ENCODE data around the gene CEACAM5.
A peak's percentile ranks its signal among the peaks of the same experiment; 100 is the strongest.
"Not testable (repeated sequence)": the region's sequence is repeated elsewhere in the genome, so short reads cannot be mapped to it uniquely, and the experiment has no call there.

CEACAM5 gene

GRCh38 chr19:41700381-41701195 lies 7.8 kb upstream of the CEACAM5 start:
- DNase-seq, result no peak

DNA sequence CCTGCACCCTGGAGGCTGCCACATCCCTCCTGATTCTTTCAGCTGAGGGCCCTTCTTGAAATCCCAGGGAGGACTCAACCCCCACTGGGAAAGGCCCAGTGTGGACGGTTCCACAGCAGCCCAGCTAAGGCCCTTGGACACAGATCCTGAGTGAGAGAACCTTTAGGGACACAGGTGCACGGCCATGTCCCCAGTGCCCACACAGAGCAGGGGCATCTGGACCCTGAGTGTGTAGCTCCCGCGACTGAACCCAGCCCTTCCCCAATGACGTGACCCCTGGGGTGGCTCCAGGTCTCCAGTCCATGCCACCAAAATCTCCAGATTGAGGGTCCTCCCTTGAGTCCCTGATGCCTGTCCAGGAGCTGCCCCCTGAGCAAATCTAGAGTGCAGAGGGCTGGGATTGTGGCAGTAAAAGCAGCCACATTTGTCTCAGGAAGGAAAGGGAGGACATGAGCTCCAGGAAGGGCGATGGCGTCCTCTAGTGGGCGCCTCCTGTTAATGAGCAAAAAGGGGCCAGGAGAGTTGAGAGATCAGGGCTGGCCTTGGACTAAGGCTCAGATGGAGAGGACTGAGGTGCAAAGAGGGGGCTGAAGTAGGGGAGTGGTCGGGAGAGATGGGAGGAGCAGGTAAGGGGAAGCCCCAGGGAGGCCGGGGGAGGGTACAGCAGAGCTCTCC lies 6.9 kb upstream of the CEACAM5 start:
- peak; percentile 52 for DNase-seq

GRCh38 chr19:41702171-41702651 lies 6.2 kb upstream of the CEACAM5 start:
- DNase-seq, result no peak

DNA sequence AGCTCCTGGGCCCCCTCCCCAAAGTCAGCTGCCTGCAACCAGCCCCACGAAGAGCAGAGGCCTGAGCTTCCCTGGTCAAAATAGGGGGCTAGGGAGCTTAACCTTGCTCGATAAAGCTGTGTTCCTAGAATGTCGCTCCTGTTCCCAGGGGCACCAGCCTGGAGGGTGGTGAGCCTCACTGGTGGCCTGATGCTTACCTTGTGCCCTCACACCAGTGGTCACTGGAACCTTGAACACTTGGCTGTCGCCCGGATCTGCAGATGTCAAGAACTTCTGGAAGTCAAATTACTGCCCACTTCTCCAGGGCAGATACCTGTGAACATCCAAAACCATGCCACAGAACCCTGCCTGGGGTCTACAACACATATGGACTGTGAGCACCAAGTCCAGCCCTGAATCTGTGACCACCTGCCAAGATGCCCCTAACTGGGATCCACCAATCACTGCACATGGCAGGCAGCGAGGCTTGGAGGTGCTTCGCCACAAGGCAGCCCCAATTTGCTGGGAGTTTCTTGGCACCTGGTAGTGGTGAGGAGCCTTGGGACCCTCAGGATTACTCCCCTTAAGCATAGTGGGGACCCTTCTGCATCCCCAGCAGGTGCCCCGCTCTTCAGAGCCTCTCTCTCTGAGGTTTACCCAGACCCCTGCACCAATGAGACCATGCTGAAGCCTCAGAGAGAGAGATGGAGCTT lies 4.7 kb upstream of the CEACAM5 start:
- DNase-seq, result no peak

DNA sequence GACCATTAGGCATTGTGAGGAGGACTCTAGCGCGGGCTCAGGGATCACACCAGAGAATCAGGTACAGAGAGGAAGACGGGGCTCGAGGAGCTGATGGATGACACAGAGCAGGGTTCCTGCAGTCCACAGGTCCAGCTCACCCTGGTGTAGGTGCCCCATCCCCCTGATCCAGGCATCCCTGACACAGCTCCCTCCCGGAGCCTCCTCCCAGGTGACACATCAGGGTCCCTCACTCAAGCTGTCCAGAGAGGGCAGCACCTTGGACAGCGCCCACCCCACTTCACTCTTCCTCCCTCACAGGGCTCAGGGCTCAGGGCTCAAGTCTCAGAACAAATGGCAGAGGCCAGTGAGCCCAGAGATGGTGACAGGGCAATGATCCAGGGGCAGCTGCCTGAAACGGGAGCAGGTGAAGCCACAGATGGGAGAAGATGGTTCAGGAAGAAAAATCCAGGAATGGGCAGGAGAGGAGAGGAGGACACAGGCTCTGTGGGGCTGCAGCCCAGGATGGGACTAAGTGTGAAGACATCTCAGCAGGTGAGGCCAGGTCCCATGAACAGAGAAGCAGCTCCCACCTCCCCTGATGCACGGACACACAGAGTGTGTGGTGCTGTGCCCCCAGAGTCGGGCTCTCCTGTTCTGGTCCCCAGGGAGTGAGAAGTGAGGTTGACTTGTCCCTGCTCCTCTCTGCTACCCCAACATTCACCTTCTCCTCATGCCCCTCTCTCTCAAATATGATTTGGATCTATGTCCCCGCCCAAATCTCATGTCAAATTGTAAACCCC lies 2.8 kb upstream of the CEACAM5 start:
- peak; percentile 64 for DNase-seq

DNA sequence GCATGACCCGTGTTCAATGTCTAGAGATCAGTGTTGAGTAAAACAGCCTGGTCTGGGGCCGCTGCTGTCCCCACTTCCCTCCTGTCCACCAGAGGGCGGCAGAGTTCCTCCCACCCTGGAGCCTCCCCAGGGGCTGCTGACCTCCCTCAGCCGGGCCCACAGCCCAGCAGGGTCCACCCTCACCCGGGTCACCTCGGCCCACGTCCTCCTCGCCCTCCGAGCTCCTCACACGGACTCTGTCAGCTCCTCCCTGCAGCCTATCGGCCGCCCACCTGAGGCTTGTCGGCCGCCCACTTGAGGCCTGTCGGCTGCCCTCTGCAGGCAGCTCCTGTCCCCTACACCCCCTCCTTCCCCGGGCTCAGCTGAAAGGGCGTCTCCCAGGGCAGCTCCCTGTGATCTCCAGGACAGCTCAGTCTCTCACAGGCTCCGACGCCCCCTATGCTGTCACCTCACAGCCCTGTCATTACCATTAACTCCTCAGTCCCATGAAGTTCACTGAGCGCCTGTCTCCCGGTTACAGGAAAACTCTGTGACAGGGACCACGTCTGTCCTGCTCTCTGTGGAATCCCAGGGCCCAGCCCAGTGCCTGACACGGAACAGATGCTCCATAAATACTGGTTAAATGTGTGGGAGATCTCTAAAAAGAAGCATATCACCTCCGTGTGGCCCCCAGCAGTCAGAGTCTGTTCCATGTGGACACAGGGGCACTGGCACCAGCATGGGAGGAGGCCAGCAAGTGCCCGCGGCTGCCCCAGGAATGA lies 1.5 kb upstream of the CEACAM5 start:
- DNase-seq, result peak; percentile 88

DNA sequence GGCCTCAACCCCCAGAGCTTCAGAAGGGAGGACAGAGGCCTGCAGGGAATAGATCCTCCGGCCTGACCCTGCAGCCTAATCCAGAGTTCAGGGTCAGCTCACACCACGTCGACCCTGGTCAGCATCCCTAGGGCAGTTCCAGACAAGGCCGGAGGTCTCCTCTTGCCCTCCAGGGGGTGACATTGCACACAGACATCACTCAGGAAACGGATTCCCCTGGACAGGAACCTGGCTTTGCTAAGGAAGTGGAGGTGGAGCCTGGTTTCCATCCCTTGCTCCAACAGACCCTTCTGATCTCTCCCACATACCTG lies 969 bp upstream of the CEACAM5 start:
- DNase-seq, result peak; percentile 11

GRCh38 chr19:41707871-41708371 lies 505 bp upstream of the CEACAM5 start:
- no peak for DNase-seq

GRCh38 chr19:41709516-41709915 lies 1.1 kb downstream of the CEACAM5 start:
- DNase-seq, result not testable (repeated sequence)

DNA sequence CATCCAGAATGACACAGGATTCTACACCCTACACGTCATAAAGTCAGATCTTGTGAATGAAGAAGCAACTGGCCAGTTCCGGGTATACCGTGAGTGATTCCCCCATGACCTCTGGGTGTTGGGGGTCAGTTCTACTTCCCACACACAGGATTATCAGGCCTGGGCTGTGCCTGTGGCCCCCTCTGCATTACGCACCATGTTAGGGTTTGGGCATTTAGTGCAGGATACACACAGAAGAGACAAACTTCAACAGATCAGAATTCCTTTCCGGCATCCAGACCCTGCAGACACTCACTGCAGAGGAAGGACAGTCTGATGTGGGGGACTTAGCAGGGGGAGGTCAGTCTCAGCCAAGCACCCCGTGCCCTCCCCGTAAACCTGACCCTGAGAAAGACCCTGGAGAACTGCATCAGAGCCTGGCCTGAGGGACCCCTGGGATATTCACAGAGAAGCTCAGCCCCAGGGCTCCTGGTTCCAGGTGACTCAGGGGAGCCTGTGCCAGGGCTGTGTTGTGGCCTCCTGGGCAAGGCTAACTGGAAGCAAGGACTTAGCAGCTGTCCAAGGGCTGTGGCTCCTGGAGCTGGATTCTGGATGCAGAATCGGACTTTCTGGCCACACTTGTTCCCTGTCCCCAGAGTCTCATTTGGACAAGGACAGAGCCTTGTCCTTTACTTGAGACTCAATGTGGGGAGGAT lies 1.7 kb downstream of the CEACAM5 start:
- no peak for DNase-seq

DNA sequence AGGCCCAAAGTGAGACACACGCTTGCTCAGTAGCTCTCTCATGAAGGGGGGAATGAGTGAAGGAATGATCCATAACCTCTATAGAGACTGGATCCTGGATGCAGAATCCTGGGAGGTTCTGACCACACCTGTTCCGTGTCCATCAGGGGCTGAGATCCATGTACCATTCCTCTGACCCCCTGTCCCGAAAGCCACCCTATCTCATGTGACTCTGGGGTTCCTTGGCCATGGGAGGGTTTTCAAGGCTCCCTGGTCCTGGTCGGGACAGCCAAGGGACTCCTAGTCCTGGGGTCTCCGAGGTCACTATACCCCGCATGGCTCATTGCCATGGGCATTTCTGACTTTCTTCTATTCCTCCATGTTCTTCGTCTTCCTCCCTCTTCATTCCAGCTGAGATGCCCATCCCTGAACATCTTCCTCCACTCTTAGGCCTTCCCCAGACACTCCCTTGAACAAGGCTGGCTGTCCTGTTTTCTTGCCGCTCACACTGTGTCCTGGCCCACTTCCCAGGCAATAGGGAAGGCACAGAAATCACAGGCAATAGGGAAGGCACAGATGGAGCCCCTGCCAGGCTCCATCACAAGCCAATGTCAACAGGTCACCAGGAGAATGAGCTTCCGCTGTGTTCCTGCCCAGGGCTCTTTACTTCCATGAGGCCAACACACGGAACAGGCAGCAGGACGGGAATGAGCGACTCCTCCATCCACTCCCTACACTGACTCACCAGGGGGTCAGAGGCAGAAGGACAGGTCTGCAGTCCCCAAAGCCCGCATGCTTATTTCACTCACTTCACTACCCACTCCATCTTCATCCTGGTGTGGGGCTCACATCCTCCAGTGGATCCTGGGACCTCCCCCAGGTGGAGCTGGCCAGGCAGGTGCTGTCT lies 3.2 kb downstream of the CEACAM5 start:
- DNase-seq, result no peak

DNA sequence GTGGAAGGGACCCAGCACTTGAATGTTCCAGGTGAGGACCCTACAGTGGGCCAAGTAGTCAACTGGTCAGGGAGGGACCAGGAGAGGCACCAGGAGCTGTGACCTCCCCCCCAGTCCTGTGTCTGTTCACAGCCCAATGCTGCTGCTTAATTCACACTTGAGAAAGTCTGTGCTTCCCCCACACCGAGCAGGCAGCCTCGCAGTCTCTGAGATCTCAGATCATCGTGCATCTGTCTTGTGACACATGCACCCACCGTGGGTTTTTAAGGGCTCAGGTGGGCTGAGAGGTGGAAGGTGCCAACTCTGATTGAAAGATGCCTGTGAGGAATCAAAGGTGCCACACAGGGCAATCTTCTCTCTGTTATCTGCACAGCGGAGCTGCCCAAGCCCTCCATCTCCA lies 6.2 kb downstream of the CEACAM5 start:
- no peak for DNase-seq

DNA sequence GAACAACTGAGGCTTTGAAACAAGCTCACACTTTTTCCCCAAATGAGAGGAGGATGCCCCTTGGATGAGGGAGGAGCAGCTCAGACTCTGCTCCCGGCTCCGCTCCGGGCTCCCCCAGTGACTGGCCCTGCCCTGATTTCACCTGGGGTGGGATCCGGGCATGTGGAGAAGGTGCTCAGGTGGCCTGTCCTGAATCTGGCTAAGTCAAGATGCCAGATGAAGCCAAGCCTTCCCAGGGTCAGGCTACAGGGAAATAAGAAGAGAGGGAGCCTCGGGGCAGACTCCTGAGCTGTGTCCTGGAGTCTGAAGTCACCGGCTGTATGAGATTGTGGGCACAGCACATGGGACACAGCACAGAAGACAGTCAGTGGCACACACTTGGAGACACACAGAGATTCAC lies 10.3 kb downstream of the CEACAM5 start:
- no peak for DNase-seq

DNA sequence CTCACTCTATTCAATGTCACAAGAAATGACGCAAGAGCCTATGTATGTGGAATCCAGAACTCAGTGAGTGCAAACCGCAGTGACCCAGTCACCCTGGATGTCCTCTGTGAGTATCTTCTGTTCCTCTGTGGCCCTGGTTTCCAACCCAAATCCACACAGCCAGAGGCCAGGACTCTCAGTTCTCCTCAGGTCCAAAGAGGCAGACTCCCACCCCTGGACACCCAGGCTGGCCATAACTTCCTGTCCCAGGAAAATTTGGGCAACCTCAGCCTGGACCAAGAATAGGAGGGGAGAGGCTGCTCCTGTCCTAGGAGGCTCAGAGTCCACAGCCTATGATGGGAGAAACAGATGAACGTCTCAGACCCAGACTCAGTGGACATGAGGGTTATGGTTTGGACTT lies 11.7 kb downstream of the CEACAM5 start:
- no peak for DNase-seq

DNA sequence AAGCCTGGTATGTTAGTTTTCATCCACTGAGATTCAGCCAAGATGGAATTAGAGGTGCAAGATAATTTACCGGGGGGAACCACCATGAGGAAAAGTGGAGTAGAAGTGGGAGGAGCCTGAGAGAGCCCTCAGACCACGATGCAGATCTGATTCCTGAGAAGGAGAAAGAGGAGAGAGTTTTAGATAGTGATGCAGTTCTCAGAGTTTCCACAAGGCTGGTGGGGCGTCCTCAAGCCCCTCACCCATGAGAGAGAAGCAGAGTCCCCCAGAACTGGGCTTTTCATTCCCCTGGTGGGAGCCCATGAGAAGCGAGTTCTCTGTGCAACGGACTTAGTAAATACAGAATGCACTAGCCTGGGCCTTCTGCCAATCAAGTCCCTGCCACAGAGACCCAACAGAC lies 18.1 kb downstream of the CEACAM5 start:
- DNase-seq, result no peak

DNA sequence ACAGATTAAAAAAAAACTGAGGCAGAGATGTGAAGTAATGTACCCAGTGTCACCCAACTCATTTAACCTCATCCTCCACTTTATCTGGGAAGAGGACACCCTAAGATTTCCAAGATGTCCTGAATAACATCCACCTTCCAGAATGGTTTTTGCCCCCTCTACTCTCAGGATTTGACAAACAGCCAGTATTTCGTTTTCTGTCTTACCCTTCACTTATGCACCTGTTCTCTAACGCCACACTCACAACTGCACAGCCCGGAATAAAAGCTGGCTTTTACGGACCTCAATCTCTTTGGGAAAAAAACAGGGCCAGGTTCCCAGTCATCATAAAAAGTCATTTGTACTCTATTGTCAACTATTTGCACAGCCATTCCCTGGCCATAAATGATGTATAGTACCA lies 25.7 kb downstream of the CEACAM5 start:
- no peak for DNase-seq

DNA sequence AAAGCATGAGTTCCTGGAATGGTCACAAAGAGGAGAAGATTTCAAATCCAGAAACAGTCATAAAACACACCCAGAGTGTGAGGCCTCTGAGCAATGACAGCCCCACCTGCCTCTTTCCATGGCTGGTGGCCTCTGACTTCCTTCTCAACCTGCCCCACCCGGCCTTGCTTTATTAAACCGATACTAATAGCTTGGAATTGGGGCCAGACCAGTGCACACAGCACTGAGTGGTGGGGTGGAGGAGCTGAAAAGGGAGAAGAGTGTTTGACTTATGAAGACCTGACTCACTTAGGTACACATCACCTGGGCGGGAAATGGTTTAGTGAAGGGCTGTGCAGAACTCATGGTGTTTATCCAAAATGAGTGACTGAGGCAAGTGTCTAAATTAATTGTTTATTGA lies 26.2 kb downstream of the CEACAM5 start:
- DNase-seq, result no peak

- no peak for DNase-seq
Observed at GRCh38 chr19:41735071-41735600, 26.7 kb downstream of the CEACAM5 start.

GRCh38 chr19:41739361-41739760 lies 30.9 kb downstream of the CEACAM5 start:
- no peak for DNase-seq

Measured in hematopoietic multipotent progenitor cell treated with erythropoietin and hydrocortisone succinate and interleukin-3 and kit ligand, for 6 days (in vitro differentiated cells).